GM19455 (cell line): Measurements from ENCODE around the gene GAN.

Experiments
- ATAC-seq: cut with Tn5 transposase; IDR thresholded peaks from one replicate; pipeline ENCODE4 v1.9.1; 2021; ENCODE audit not compliant: unreplicated experiment

GAN gene

GRCh38 chr16:81314603-81315270, at the start of gene GAN:
Gene GAN (plus strand): TSS chr16:81314962. CDS start chr16:81315114, 152 bp downstream.
- peak; percentile 95 for ATAC-seq

- ATAC-seq, result no peak
These were observed 49.7 kb upstream of the GAN start for GRCh38 chr16:81265052-81265451.

- ATAC-seq, result no peak
These were observed 48.9 kb upstream of the GAN start for GRCh38 chr16:81265658-81266451.

- no peak for ATAC-seq
These were observed 48.1 kb upstream of the GAN start for GRCh38 chr16:81266680-81267095.

- ATAC-seq, result no peak
These were observed 46.3 kb upstream of the GAN start for GRCh38 chr16:81268509-81268908.

- ATAC-seq, result no peak
These were observed 41.4 kb upstream of the GAN start for GRCh38 chr16:81273223-81273950.

- no peak for ATAC-seq
These were observed 39.7 kb upstream of the GAN start for GRCh38 chr16:81275064-81275532.

GRCh38 chr16:81275795-81276194, 39.0 kb upstream of the GAN start:
- ATAC-seq, result no peak

GRCh38 chr16:81276323-81276722, 38.4 kb upstream of the GAN start:
- no peak for ATAC-seq

- no peak for ATAC-seq
These were observed 37.2 kb upstream of the GAN start for GRCh38 chr16:81277541-81278080.

GRCh38 chr16:81278526-81278925, 36.2 kb upstream of the GAN start:
- no peak for ATAC-seq

GRCh38 chr16:81279392-81279791, 35.4 kb upstream of the GAN start:
- ATAC-seq, result no peak

GRCh38 chr16:81280393-81280792, 34.4 kb upstream of the GAN start:
- no peak for ATAC-seq

- no peak for ATAC-seq
These were observed 31.7 kb upstream of the GAN start for GRCh38 chr16:81283044-81283443.

- no peak for ATAC-seq
These were observed 29.7 kb upstream of the GAN start for GRCh38 chr16:81284995-81285600.

- no peak for ATAC-seq
These were observed 28.6 kb upstream of the GAN start for GRCh38 chr16:81286190-81286589.

- ATAC-seq, result no peak
These were observed 23.6 kb upstream of the GAN start for GRCh38 chr16:81291117-81291516.

- ATAC-seq, result no peak
These were observed 21.8 kb upstream of the GAN start for GRCh38 chr16:81292936-81293335.

GRCh38 chr16:81293909-81294802, 20.6 kb upstream of the GAN start:
- ATAC-seq, result no peak

GRCh38 chr16:81296631-81297030, 18.1 kb upstream of the GAN start:
- no peak for ATAC-seq
